T47D (cell line): ENCODE data around the gene P4HA1.

Experiments
- DNase-seq, 2 experiments: peaks; one replicate each; pipeline versions ENCODE4 v3.0.0 to v3.0.0-alpha.2; 2011 to 2012; ENCODE audit warnings: low read depth in 1 of 2, low spot score in 1 of 2
- JUND ChIP-seq: IDR thresholded peaks from 2 replicates; pipeline ENCODE4 v1.6.1; 2012; ENCODE audit warnings: low read depth
- in situ Hi-C: cut with HindIII; loops from 2 replicates; pipeline ENCODE4 v1.10.0; 2016; ENCODE audit warnings: low sequenced_read_pairs, low pct_unique_long_range_greater_than_20kb

The P4HA1 gene

DNA sequence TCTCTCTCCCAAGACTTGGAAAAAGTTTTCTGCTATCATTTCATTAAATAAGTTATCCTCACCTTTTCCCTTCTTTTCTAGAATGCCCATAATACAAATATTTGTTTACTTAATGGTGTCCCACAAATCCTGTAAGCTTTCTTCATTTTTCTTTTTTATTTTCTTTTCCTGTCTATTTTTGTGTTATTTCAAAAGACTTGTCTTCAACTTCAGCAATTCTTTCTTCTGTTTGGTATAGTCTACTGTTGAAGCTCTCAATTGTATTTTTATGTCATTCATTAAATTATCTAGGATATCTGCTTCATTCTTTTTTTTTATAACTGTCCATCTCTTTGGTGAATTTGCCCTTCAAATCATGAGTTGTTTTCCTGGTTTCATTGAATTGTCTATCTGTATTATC is 117.0 kb downstream of the P4HA1 start:
- in situ Hi-C loops: no loop called here
- no peak for DNase-seq

GRCh38 chr10:72976886-72977285 is 119.8 kb downstream of the P4HA1 start:
- no peak for DNase-seq
- in situ Hi-C loops: no loop called here
- no peak for TF ChIP-seq JUND

More for the DNA sequence above, 117.0 kb downstream of the P4HA1 start:
- TF ChIP-seq JUND: no peak
